Suppressor macrophage treated with lipopolysaccharide for 1 hour (primary cell): ENCODE results near the gene BATF3.

ENCODE experiments used
- DNase-seq, 3 donors: peaks; one replicate each; pipeline ENCODE4 v3.0.0-alpha.2; 2020 to 2022

BATF3 gene

DNA sequence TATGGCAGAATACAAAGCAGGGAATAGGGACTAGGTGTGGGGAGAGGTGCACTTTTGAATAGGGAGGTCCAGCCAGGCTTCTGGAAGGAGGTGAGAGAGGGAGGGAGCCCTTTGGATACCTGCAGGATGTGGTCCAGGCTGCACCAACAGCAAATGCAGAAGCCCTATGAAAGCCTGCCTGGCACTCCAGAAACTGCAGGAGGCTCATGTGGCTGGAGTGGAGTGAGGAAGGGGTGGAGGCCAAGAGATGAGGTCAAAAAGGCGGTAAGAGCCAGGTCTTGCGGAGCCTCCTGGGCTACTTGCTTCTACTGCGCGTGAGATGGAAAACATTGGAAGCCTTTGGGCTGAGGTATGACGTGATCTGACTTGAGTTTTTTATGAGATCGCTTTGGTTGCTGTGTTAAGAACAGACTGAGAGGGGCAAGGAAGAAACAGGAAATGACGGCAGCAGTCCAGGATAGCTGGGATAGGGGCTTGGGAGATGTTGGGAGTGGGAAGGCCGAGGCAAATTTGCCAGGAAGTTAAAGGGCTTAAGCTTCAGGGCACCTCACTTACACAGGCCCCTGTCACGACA lies 4.4 kb upstream of the BATF3 start:
- no peak for DNase-seq

GRCh38 chr1:212702672-212703071 lies 3.0 kb upstream of the BATF3 start:
- DNase-seq = no peak

DNA sequence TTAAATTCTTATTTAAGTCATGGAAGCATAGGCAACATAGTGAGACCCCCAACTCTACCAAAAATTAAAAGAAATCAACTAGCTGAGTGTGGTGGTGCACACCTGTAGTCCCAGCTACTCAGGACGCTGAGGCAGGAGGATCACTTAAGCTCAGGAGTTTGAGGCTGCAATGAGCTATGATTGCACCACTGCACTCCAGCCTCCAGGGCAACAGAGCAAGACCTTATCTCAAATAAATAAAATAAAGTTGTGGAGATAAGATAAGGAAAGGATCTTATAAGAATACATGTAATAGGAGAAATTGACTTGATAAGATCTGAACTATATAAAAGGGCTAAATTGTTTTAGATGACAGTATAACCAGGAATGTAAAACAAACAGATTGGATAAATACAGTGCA lies 2.3 kb upstream of the BATF3 start:
- DNase-seq = no peak

DNA sequence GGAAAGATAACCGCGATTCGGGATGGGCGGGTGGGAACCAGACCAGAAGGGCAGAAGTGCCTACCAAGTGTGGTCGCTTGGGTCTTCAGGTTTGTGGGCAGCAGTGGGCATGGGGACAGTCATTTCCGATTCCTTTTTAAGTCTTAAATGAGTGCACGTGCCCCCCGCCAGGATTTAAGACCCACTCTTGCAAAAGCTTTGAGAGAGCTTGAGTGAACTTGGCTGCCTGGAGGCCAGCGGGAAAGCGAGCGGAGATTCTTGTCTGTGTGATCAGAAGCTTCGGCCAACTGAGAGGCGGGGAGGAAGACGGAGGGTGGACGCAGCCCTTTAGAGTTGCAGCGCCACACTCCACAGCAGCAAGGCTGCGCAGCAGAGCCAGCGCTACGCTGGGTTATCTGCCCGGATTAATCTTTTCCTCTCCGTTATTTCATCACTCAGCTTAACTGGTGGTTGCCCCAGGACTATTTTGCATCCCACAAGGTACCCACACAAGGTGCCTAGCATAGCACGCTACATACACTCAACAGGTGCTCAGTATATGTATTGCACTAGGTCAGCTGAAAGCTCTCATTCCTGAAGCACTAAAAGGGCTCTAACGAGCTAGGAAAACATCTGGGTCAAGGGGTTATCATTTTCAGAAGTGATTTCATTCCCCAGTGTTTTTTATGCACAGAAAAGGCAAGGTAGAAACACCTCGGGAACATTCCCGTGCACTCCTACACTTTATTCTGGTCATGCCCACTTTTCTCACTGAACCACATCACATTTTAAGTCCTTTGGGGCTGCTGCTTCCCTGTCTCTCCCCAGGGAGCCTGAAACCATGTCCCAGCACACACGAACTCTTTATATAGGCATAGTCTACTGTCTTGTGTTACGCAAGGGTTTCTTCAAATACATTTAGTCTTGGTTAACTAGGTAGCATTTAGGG lies 1.5 kb upstream of the BATF3 start:
- peak; percentile 53 to 62 (median 57) for DNase-seq

DNA sequence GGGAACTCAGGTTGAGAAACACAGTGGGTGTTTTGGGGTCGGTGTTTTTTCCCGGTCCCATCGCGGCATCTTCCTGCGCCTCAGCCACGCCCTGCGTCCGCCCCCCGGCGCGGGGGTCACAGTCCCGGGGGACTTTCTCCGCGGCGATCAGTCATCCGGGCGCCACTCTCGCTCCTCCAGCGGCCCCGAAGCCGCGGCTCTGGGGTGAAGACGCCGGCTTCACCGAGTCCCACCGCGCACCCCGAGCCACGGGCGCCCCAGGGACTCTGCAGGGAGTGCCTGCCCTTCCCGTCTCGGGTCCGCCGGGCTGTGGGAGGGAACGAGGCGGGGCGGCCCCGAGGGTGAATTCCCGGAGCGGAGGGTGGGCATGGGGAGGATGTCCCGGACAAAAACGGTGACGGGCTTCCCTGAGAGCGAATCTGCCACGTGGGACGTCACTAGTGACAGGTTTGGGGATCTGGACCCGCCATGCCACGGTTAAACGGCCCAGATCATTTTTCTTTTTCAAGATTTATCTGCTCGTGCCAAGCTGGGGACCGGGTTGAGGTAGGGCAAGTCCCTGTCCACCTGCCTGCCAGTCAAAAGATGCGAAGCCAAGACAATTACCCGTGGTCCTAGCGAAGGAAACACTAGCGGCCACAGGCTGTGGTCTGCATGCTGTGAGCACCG lies 717 bp upstream of the BATF3 start:
- peak; percentile 77 to 94 (median 91) for DNase-seq

DNA sequence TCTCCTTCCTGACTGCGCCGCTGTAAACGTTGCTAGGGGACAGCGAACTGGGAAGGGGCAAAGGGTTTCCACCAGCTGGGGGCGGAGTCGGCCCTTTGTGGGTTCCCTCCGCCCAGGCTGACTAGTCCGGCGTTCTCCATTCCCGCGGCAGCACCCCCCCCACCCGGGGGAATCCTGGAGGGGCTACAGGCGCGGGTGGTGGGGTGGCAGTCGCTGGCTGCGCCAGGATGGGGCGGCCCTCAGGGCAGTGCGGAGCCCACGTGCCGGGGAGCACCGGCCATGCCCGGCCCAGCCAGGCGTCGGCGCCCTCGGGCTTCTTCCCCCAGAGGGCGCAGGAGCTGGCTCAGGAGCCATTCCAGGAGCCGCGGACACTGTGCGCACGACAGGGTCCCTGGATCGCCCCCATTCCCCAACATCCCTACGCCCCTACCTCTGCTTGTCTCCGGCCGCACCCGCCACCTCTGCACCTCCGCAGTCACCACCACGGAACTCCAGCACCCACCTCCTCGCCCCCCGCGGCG lies 476 bp downstream of the BATF3 start:
- DNase-seq = peak; percentile 76 to 89 (median 77)

GRCh38 chr1:212698467-212699103 lies 1.1 kb downstream of the BATF3 start:
- no peak for DNase-seq

DNA sequence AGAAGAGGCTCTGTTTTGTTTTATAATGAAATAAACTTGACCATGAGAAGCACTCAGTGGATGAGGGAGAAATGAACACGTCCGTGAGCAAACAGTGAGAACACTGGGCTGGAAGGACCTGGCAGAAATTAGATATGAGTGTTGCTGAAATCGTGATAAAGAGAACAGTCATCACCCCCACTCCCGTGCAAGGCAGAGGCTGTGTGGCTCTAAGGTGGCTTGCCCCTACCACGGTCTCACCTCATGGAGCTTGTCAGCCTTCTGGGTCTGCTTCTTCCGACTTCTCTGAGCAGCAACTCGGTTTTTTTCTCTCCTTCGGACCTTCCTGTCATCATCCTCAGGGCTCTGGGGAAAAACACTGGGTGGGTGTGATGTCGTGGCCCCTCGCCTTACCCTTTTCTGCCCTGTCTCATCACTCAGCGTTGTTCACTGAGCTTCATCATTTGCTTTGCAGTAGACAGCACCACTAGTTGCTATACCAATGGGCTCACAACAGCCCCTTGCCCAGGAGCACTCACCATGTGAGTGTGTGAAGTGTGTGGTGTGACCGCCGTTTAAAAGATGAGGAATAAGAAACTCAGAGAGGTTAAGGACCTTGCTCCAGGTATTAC lies 2.8 kb downstream of the BATF3 start:
- no peak for DNase-seq

- peak in 1 of 3 donors; percentile 40 for DNase-seq
Observed at GRCh38 chr1:212692774-212693644, 6.6 kb downstream of the BATF3 start.

DNA sequence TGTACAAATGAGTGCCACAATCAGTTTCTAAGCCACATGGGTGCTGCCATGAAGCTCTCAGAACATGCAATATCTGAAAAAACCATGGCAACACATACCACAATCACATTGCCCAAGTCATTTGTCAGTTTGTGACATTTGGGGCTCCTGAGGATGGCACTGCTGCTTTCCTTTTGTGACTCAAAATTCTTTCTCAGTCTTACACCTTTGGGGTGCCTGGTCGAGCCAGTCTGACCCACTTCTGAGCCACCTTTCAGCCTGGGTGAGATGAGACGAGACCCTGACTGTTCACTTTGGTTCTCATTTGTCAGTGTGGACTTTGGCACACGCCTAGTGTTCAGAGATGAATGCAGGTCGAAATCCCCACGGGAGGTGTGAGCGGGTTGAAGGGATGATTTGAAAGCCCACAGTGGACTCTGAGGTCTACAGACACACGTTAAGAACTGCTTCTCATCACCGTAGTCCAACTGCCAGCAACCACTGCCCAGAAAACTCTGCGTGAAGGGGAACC lies 8.0 kb downstream of the BATF3 start:
- no peak for DNase-seq

DNA sequence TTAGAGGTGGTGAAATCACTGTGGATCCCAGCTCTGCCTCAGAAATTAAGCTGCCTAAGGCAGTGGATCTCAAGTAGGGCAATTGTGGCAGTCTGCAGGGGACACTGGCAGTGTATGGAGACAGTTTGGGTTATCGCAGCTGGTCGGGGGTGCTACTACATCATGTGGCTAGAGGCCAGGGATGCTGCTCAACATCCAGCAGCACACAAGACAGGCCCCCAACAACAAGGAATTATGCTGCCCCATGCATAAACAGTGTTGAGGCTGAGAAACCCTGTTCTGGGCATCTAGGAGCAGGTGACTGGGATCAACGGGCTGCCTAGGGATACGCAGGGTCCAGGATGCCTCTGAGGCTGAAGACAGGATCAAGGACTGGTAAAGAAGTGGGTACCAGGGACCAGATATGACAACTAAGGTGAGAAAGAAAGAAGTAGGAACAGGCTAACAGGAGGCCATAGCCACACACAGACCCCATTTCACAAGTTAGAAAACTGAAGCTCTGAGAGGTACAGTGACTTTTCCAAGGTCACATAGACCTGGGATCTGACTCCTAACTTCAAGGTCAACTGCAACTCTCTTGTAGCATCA lies 8.7 kb downstream of the BATF3 start:
- DNase-seq = no peak

GRCh38 chr1:212689758-212690529 lies 9.7 kb downstream of the BATF3 start:
- DNase-seq = no peak

GRCh38 chr1:212689196-212689725 lies 10.4 kb downstream of the BATF3 start:
- DNase-seq = no peak

DNA sequence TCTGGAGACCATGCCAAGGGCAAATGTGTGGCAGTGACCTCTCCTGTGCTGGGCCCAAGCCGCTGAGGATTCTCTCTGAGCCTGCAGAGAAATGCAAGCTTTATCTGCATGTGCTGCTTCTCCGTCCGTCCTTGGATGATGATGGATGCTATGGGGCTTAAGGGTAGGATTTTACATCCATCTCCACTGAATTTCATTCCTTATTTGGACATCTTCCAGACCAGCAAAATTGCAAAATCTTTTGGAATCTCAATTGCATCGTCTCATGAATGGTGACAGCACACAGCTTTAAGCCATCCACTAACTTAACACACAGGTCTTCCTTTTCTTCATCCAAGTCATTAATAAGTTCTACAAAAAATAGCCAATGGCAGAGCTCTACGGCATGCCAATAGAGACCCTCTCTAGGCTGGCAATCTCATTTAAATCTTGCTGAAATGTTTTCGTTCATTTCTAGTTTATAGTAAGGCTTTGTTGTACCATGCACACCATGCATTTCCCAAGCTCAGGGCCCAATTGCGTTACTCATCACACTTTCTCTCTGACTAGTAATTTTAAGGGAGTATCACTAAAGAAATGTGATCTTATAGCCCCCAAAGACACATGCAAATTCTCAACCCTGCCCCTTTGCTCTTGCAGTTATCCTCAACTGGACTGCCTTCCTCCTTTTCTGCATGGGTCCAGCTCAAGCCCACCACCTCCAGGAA lies 11.1 kb downstream of the BATF3 start:
- no peak for DNase-seq

GRCh38 chr1:212687811-212688210 lies 11.8 kb downstream of the BATF3 start:
- DNase-seq = no peak

DNA sequence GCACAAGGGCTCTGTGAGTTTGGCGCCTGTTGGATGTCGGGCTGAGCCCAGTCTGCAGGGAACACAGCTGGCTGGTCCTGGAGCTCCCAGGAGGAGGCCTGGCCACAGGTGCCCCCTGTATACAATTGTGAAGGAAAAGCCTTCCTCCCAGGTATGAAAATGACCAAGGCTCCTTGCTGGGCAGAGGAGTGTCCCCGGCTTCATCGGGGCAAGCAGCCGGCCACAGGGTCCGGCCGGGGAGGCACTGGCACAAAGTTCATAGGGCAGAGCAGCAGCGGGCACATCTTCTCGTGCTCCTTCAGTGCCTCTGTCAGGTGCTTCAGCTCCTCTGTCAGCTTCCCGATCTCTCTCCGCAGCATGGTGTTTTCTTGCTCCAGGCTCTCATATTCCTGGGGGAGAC lies 13.0 kb downstream of the BATF3 start:
- no peak for DNase-seq

DNA sequence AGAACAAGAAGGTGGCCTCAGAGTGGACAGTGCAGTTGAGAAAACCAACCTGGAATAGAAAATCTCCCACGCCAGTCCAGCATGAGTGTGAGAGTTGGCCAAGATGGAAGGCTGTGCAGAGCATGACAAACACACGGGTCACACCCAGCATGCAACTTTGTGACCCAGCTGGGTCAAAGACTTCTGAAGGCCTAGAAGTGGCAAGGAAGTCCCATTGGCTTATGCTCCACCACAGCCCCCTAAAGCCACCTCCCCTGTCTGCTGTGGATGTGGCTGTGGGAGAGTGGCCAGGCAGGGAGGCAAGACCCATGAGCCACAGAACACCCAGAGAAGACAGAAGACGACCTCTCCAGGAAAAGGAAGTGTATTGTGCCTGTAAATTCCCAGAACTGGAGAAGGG lies 13.6 kb downstream of the BATF3 start:
- peak in 2 of 3 donors; percentile 27 to 46 for DNase-seq

DNA sequence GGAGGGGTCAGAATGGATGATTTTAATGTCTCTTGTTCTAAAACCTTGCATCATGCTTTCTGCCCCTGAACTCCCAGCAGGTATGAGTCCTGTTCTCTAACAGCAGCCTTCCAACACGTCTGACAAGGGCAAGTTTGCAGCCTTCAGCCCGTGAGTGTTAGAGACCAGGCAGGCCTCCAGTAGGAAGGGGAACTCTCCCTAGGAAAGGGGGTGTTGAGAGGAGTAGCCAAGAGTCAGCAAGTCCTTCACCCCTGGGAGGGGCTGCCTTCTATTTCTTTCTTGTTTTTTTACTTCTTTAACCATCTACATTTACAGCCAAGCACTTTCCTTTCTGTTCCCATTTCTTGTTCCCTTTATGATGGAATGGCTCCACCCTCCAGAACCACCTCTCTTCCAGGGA lies 14.2 kb downstream of the BATF3 start:
- DNase-seq = peak in 2 of 3 donors; percentile 26 to 31

DNA sequence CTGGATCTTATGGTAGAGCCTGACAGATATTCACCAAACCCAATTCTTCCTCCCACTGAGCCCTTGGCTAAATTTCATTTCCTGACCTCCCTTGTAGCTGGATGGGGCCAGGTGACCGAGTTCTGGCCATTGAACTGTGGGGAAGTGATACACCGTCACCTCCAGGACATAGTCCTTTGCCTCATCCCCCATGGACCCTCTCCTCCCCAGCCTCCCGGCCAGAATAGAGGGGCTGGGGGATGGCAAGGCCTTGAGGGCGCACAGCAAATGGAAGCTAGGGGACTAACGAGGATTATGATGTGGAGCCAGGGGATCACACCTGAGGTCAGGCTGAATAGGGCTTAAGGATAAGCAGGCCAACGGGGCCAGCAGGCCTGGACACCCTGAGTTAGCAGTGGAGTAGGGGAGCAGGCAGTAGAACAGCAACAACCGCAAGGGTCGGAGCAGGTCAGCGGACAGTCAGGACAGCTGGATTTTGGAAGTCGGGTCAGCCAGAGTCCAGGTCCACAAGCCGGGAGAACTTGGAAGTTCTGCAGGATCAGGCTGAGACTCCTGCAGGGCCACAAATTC lies 15.0 kb downstream of the BATF3 start:
- no peak for DNase-seq
